ENCODE measurements around the gene ATP8B4. TPM values are rescaled to one million over a fixed set of nuclear protein-coding genes. Genes with fewer than 3 reads are reported as not detected.

Gene ATP8B4
- polyA plus RNA-seq, 3 donors: 3.1 to 3.6 (median 3.5) TPM

- DNase-seq (ENCODE audit: low read depth in 3 of 3, low spot score in 2 of 3): no peak
Measured at GRCh38 chr15:49876401-49877038, 242.5 kb downstream of the ATP8B4 start.

DNA sequence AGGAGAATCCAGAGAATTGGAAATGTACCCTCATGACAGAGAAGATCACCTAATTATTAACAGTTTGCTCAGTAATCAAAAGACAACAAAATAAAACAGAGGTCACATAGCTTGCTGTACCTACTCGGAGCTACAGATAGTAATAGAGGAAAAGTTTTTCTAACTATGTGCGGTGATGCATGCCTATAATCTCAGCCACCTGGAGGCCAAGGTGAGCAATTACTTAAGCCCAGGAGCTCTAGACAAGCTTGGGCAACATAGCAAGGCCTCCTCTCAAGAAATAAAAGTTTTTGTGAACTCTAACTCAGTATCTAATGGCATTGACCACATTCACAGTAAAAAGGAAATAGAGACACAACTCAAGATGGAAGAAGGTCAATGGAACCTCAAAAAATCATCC is 243.6 kb downstream of the ATP8B4 start:
- DNase-seq (ENCODE audit: low read depth in 3 of 3, low spot score in 2 of 3): no peak

- DNase-seq (ENCODE audit: low read depth in 3 of 3, low spot score in 2 of 3): no peak
Measured at GRCh38 chr15:49870472-49870871, 248.6 kb downstream of the ATP8B4 start.

GRCh38 chr15:49868348-49868747 is 250.7 kb downstream of the ATP8B4 start:
- DNase-seq (ENCODE audit: low read depth in 3 of 3, low spot score in 2 of 3): no peak

DNA sequence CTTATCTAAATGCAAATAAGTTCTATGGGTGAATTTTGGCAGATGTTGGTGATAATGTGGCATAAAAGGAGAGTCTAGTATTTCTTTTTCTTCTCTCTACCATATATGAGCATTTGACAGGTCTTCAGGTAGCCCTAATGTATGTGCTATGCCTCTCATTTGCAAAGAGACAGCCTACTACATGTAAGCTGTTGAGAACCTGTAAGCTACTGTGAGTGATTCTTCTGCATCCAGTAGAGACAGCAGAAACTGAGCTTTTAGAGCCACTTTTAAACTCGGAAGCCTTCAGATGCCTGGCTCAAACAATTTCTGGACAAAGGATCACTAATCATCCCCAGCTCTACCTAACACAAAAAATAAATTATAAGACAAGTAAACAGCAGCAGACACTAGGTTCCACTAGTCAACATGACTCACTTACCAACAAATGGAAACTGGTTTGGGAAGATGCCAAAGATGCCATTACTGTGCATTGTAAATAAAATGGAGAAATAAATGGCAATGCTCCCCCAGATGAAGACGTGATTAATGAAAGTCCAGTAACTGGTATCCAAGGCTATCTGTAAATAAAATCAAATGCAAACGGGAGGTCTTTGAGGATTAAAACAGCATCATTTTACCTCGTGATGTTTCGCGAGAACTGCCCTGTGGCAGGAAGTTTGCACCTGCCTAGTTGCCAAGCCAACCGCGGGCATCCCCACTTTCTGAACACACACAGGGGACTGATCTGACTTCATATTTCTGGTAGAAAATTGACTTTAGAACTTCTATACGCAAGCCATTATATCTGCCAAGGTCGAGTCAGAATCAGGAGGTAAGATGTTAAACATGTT is 252.9 kb downstream of the ATP8B4 start:
- no peak for DNase-seq (ENCODE audit: low read depth in 3 of 3, low spot score in 2 of 3)

DNA sequence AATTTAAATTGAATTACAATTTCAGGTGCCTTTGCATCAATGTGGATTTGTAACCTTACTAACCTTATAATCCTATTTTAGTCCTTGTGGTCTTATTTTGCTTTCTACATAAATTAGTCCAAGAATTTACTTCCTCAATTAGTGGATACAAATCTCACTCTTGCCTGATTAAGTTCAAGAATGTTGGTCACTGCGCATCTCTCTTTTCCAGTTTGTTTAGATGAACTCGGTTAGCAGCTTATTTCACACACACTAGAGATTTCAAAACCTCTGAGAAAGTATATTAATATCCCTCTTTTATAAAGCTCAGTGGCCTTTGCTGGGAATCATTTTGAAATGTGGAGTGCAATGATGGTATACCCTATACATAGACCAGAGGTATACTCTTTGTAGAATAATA is 254.8 kb downstream of the ATP8B4 start:
- no peak for DNase-seq (ENCODE audit: low read depth in 3 of 3, low spot score in 2 of 3)

GRCh38 chr15:49863431-49864224 is 255.4 kb downstream of the ATP8B4 start:
- no peak for DNase-seq (ENCODE audit: low read depth in 3 of 3, low spot score in 2 of 3)

DNA sequence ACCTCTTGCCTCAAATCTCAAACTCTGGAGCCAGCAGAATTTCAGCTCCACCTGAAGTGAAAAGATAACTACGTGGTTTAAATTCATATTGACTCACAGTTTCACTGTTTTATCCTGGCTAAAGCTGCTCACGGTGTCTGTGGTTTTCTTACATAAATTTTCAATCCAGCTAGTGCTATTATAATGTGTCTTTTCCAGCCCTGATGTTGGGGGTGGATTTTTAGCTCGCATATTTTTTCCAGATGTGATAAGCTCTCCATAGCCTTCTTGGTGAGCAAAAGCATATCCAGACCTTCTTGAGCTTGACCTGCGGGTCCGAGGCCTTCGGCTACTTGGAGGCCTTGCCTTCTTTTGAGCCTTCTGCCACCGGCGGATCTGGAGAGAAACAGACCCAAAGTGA is 258.9 kb downstream of the ATP8B4 start:
- no peak for DNase-seq (ENCODE audit: low read depth in 3 of 3, low spot score in 2 of 3)

GRCh38 chr15:49857496-49858475 is 261.2 kb downstream of the ATP8B4 start:
- no peak for DNase-seq (ENCODE audit: low read depth in 3 of 3, low spot score in 2 of 3)

- no peak for DNase-seq (ENCODE audit: low read depth in 3 of 3, low spot score in 2 of 3)
Measured at GRCh38 chr15:49855917-49856637, 263.0 kb downstream of the ATP8B4 start.

DNA sequence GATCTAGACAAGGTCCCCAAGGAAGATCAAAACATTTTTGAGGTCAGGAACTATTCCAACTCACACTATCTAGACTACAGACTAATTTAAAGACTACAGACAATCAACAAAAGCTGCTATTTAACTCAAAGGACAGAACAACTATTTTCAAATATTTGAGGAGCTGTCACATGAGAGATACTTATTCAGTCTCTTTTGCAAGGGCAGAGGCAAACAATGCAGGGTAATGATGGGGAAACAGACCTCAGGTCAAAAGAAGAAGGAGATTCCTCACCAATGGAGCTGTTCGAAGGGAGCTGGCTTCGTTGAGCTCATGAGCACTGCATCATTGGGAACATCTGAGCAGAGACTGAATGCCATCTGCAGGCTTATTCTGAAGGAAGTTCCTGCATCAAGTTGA is 266.3 kb downstream of the ATP8B4 start:
- no peak for DNase-seq (ENCODE audit: low read depth in 3 of 3, low spot score in 2 of 3)

DNA sequence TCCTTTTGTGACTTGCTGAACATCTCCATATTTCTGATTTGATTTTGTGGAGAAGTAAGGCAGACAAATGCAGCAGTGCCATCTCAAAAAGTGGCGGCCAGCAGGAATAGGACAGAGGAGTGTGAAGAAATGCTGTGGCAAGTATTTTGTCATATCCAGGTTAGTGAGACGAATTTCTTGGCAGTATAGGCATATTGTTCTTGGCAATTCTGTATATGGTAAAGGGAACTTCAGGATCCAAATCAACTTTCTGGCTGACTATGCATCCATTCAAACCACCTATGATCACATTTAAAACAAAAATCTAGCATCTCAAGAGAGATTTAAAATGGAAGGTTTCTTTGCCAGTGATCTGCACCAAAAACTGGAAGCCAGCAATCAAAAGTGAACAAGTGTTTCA is 270.2 kb downstream of the ATP8B4 start:
- DNase-seq (ENCODE audit: low read depth in 3 of 3, low spot score in 2 of 3): no peak

DNA sequence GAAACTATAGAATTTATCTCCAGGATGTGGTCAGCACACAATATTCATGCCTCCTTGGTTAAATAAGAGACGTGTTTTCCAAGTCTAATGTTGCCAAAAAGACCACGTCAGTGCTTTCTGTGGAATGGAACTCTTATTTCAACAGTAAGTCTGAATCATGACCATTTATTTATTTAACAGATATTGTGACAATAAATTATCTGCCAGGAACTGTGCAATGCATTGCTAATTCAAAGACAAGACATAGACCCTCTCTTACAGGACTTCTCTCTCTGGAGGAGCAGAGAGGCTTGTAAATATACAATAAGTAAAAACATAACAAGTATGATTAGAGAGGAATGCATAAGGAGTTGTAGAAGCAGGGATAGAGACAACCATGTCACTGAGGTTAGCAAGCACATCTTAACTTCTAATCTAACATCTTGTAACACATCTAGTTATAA is 270.7 kb downstream of the ATP8B4 start:
- DNase-seq (ENCODE audit: low read depth in 3 of 3, low spot score in 2 of 3): no peak

GRCh38 chr15:49847423-49848281 is 271.4 kb downstream of the ATP8B4 start:
- DNase-seq (ENCODE audit: low read depth in 3 of 3, low spot score in 2 of 3): no peak

DNA sequence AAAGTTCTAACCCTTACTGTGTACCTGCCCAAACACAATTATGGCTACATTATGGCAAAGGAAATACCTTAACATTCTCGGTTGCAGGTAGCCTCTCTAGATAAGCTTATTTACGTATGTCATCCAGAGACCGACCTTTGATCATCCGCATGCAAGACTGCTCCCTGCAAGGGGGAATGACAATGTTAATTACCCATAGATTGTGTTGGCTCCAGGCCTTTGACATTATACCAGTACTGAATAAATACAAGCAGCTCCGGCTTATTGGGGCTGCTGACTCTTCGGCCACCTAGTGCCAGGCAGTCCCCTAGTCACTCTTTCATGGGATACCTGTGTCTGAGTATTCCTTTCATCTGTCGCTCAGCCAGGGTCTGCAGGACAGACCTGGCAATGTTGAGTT is 274.6 kb downstream of the ATP8B4 start:
- DNase-seq (ENCODE audit: low read depth in 3 of 3, low spot score in 2 of 3): no peak

GRCh38 chr15:49843725-49844124 is 275.3 kb downstream of the ATP8B4 start:
- DNase-seq (ENCODE audit: low read depth in 3 of 3, low spot score in 2 of 3): no peak

DNA sequence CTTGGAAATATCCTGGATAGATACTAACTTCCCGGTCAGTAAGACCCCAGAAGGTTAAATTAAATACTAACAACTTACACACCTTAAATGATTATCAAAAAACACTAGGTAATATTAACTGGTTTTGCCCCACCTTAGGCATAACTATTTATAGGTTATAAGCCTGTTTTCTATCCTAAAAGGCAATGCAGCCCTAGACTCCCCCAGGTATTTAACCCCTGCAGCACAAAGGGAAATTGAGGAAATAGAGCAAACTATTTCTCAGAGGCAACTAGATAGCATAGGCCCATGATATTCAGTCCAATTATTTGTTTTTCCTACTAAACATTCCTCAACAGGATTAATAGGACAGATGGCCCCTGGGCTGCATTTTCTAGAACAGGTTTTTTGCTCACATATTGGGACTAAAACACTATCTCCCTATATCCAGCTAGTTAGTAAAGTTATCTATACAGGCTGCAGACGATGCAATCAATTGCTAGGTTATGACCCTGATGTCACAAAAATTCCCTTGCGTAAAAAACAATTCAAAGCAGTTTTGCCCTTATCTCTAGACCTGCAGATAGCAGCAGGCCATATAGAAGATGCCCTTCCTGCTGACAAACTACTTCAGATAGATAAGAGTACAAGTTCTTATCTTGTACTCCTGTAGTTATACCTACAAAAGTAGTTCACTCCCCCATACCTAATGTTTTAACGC is 276.9 kb downstream of the ATP8B4 start:
- DNase-seq (ENCODE audit: low read depth in 3 of 3, low spot score in 2 of 3): no peak

DNA sequence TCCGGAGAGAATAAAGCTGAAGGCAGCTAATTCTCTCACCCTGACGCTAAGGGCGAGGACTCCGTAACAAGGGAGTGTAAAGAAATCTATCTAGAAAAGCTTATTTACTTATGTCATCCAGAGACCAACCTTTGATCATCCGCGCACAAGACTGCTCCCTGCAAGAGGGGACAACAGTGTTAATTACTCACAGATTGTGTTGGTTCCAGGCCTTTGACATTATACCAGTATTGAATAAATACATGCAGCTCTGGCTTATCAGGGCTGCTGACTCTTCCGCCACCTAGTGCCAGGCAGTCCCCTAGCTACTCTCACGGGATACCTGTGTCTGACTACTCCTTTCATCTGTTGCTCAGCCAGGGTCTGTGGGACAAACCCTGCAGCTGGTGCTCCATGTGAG is 286.5 kb downstream of the ATP8B4 start:
- peak in 1 of 3 donors; percentile 23 for DNase-seq (ENCODE audit: low read depth in 3 of 3, low spot score in 2 of 3)
